GM10266 (cell line): ENCODE measurements around the gene MGMT.

Source experiments
- DNase-seq: peaks from one replicate; pipeline ENCODE4 v3.0.0; 2012; ENCODE audit errors: extremely low spot score
- CTCF ChIP-seq: IDR thresholded peaks from 2 replicates; pipeline ENCODE4 v1.5.1; 2012; ENCODE audit warnings: mild to moderate bottlenecking, low read depth; ENCODE audit not compliant: control insufficient read depth, insufficient read depth; ENCODE audit errors: missing control alignments

The MGMT gene

GRCh38 chr10:129502448-129502847 is 35.4 kb downstream of the MGMT start:
- DNase-seq: no peak
- TF ChIP-seq CTCF: no peak

- TF ChIP-seq CTCF: no peak
- no peak for DNase-seq
Measured at GRCh38 chr10:129505500-129506075, 38.5 kb downstream of the MGMT start.

- no peak for TF ChIP-seq CTCF
- DNase-seq: no peak
Measured at GRCh38 chr10:129506101-129506797, 39.2 kb downstream of the MGMT start.

- no peak for TF ChIP-seq CTCF
- no peak for DNase-seq
Measured at GRCh38 chr10:129507216-129507889, 40.3 kb downstream of the MGMT start.

- no peak for TF ChIP-seq CTCF
- no peak for DNase-seq
Measured at GRCh38 chr10:129509155-129509554, 42.1 kb downstream of the MGMT start.

GRCh38 chr10:129509835-129510234 is 42.8 kb downstream of the MGMT start:
- no peak for DNase-seq
- TF ChIP-seq CTCF: no peak

GRCh38 chr10:129511086-129511485 is 44.0 kb downstream of the MGMT start:
- TF ChIP-seq CTCF: no peak
- no peak for DNase-seq
